Choroid plexus epithelial cell (primary cell): ENCODE measurements around the gene SCN5A.

Experiments
- DNase-seq: peaks from one replicate; pipeline ENCODE4 v3.0.0-alpha.2; 2010; ENCODE audit warnings: low read depth
- H3K4me3 ChIP-seq: 2 replicates; pipeline ENCODE4 v1.5.1; 2011; ENCODE audit warnings: low read depth, mild to moderate bottlenecking, control low read depth, low read length, moderate library complexity
- CTCF ChIP-seq: conservative IDR thresholded peaks from 2 replicates; pipeline ENCODE4 v1.5.1; 2011; ENCODE audit warnings: low read depth, mild to moderate bottlenecking, control low read depth, inconsistent platforms, low read length, moderate library complexity

Gene SCN5A

GRCh38 chr3:38509732-38510131, 139.8 kb downstream of the SCN5A start:
- no peak for DNase-seq
- no peak overlapping the region for H3K4me3 ChIP-seq
- no peak for TF ChIP-seq CTCF

DNA sequence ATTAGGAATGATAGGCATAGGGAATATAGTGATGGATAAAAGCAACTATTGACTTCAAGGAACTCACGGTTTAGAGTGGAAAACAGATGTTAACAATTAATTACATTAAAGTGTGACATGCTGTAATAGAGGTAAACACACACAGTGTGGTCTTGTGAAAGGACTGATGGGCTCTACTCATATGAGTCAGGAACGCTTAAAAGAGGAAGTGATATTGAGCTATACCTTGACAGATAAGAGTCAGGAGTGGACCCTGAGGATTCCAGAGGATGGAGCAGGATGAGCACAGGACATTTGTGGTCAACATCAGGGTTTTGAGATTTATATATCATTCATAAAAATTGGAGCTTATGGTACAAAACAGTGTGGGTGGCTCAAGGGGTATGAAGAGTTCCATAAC, 142.4 kb downstream of the SCN5A start:
- no peak overlapping the region for H3K4me3 ChIP-seq
- no peak for TF ChIP-seq CTCF
- no peak for DNase-seq

DNA sequence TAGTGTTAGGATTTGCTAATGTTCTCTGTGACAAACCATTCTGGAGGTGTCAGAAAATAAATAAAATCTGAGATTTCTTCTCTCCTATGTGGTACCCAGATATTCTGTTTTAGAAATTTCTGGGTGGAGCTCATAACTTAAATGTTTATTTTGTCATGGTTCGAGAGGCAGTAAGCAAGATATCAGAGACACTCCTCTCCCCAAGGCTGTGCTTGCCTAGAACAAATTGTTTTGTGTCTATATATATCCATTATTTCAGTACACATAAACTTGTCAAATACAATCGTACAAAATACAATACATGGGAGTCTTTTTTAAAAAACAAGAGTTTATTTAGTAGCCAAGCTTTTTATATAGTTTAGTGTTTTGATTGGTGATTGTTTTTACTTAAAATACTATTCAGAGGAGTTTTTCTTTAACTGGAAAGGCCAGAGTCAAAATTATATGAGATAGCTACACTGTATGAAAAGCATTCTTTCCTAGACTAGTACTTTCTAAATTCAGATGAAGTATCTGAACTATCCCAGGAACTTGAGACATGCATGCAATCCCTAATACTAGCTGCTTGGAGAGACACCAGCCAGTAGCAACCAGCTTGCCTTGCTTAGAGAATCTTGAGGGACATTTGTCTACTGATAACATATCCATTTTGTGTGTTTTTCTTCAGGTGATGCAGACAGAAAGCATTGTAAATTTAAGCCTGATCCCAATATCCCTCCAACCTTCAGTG, 148.6 kb downstream of the SCN5A start:
- H3K4me3 ChIP-seq = no peak overlapping the region
- no peak for DNase-seq
- TF ChIP-seq CTCF = no peak
